Activated T-cell treated with anti-CD3 and anti-CD28 coated beads, Interleukin-2, amount 50 U/mL, for 1 hour (primary cell): Measurements from ENCODE around the gene CNOT1.
"Not testable (repeated sequence)": the region's sequence is repeated elsewhere in the genome, so short reads cannot be mapped to it uniquely, and the experiment has no call there.

Experiments
- DNase-seq: peaks from one replicate; pipeline ENCODE4 v3.0.0-alpha.2; 2020

CNOT1 gene

GRCh38 chr16:58577141-58577540 is 52.5 kb downstream of the CNOT1 start:
- no peak for DNase-seq

DNA sequence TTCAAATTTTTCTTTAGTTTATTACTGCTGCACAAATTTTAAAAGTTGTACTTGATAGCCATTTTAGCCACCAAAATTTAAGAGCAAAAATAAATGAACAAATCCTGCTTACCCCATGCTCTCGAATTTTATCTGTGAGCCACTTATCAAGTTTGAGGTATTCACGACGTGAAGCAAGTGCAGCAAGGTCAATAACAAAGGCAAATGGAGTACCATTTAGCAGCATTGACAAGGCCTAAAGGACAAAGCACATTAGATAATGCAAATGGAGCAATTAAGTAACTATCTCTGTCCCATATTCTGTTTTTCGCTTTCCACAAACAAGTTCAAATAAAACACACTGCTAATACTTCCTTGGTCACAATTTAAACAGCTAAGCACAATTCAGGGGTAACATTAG is 54.7 kb downstream of the CNOT1 start:
- DNase-seq: no peak

DNA sequence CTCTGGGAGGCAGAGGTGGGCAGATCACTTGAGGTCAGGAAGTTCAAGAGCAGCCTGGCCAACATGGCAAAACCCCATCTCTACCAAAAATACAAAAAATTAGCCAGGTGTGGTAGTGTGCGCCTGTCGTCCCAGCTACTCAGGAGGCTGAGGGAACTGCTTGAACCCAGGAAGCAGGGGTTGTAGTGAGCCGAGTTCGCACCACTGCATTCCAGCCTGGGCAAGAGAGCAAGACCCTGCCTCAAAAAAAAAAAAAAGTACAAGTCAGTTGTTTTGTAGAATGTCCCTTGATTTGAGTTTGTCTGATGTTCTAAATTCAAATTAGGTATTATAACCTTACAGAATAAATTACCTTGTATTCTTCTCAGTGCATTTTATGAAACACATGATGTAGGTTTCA is 63.9 kb downstream of the CNOT1 start:
- DNase-seq: not testable (repeated sequence)

GRCh38 chr16:58563775-58564174 is 65.9 kb downstream of the CNOT1 start:
- no peak for DNase-seq

GRCh38 chr16:58563235-58563634 is 66.4 kb downstream of the CNOT1 start:
- DNase-seq: no peak

DNA sequence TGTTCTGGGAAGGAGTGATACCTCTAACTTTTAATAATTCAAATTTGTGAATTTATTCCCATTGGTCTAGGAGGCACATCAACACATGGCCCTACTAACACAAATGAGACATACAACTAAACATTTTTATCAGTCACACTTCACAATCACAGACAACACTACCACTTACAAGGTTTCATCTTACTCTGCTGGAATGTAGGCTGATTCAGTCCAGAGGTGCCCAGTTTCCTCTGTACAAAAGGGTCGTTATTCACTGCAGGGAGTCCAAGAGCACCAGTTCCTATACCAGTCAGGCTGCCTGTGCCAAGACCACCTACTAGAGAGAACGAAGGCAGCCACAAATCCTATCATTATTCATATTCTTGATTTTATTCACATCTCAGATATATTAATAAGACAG is 72.9 kb downstream of the CNOT1 start:
- no peak for DNase-seq

DNA sequence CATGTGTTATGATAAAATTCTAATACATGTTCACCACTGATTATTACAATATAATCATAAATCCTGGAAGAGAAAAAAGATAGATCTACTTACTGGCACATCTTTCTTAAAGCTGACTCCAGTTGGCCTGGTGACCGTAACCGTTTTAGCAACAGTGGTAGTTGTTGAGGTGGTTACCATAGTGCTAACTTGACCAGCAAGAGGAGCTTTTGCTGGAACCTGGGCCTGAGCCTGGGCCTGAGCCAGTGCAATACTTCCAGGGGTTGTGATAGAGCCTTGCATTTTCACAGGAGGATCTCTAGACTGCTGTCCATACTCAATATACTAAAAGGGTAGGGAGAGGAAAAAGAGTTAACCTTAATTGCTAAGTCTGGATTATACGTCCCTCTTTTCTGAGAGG is 78.1 kb downstream of the CNOT1 start:
- no peak for DNase-seq

DNA sequence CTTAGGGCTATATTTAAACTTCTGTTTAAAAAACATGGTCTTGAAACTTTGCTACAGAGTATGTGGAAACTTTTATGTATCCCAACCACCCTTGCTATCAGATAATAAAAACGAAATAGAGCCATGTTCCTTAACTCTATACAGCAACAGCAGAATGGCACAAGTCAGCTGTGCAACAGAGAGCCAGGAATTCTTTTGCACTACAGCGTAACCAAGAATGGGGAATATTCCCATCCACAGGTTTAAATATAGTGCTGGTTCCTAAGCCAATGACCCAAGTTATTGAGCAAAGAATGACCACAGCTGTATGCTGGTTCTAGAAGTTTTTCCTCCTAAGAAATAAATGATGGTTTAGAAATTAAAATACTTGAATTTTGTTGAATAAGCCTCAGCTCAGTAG is 81.2 kb downstream of the CNOT1 start:
- no peak for DNase-seq

DNA sequence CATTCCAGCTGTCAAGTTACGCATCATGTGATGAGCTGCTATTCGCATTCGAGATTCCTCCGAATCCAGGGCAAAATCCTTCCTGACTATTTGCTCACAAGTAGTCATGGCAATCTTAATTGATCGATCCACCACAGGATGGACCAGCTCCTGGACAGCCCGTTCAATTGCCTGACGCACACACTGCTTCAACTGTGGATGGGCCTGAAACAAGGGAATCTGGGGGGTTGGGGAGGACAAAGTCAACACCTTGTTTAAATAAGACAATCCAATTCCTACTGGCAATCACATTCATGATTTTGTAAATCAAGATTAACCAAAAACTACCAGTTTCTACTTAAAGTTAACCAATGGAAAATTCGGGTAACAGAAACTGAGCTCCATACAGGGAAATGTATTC is 85.9 kb downstream of the CNOT1 start:
- no peak for DNase-seq

- no peak for DNase-seq
Measured at GRCh38 chr16:58542291-58542690, 87.3 kb downstream of the CNOT1 start.

GRCh38 chr16:58541711-58542110 is 87.9 kb downstream of the CNOT1 start:
- DNase-seq: no peak

- DNase-seq: no peak
Measured at GRCh38 chr16:58537124-58537906, 92.3 kb downstream of the CNOT1 start.

DNA sequence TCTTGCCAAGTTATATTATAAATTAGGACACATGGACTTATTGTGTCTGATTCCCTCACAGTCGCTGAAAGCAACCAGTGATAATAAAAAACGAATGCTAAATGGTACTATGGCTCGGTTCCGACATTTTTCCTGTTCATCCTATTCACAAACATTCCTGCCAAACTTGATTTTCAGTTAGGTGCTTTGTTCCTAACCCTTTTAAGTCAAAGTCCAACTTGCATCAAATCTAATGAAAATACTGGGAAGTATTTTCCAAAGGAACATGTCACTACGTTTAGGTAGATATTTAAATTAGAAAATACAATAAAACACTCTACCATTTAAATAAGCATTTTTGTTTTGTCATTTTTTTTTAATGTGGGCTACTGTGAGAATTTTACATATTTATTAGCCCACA is 93.3 kb downstream of the CNOT1 start:
- DNase-seq: no peak

GRCh38 chr16:58535100-58535499 is 94.5 kb downstream of the CNOT1 start:
- no peak for DNase-seq

DNA sequence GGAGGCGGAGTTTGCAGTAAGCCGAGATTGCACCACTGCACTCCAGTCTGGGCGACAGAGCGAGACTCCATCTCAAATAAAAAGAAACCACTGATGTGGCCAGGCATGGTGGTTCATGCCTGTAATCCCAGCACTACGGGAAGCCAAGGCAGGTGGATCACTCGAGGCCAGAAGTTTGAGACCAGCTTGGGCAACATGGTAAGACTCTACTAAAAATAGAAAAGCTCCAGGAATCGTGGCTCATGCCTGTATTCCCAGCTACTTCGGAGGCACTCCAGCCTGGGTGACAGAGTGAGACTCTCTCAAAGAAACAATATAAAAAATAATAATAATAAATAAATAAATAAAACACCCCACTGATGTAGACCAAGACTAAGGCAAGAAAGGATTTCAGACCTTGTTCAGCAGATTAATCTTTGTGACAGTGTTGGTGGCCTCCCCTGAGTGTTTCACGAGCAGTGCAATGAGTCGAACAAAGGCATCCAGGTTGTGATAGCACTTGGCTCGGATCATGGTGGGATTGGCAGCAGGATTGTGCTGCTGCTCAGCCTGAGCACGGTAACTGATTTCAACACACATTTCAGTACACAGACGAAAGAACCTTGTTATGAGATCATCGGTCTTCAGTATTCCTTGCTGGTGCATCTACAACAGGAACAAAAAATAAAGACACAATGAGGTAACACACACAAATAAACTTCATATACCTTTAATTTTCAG is 95.7 kb downstream of the CNOT1 start:
- DNase-seq: no peak

- no peak for DNase-seq
Measured at GRCh38 chr16:58532414-58532813, 97.2 kb downstream of the CNOT1 start.

- DNase-seq: no peak
Measured at GRCh38 chr16:58530179-58530578, 99.4 kb downstream of the CNOT1 start.

DNA sequence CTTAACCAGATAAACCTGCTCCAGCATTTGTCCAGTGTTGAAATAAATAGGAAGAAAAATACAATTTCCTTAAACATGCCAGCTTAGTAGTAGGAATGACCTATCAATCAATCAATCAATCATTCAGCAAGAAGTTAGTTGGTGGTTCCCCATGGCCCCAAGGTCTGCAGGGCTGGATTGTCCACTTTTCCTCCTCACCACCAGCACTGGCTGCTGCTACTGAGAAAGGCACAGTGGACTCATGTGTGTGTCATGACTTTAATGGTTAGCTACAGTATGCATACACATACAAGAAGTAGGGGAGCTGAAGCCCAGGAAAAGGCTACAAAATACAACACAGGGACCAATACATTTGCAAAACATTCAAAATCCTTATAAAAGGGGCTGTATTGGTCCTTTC is 109.9 kb downstream of the CNOT1 start:
- DNase-seq: no peak

DNA sequence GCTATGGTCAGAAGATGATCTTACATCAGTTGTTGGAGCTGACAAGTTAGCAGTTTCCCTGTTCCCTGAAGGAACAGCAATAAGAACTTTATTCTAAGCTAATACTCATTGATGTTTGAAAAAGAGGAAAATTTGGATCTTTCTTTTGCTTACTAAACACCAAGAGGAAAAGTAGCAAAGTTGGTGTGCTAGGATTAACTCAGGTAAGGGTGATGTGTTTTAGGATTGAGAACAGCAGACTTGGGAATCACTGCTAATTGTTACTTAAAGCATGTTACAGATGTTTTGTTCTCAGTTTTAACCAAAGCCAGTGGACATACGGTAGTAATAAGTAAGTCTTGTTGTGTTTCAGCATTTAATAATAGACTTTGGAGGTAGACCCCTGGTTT is 110.7 kb downstream of the CNOT1 start:
- no peak for DNase-seq

DNA sequence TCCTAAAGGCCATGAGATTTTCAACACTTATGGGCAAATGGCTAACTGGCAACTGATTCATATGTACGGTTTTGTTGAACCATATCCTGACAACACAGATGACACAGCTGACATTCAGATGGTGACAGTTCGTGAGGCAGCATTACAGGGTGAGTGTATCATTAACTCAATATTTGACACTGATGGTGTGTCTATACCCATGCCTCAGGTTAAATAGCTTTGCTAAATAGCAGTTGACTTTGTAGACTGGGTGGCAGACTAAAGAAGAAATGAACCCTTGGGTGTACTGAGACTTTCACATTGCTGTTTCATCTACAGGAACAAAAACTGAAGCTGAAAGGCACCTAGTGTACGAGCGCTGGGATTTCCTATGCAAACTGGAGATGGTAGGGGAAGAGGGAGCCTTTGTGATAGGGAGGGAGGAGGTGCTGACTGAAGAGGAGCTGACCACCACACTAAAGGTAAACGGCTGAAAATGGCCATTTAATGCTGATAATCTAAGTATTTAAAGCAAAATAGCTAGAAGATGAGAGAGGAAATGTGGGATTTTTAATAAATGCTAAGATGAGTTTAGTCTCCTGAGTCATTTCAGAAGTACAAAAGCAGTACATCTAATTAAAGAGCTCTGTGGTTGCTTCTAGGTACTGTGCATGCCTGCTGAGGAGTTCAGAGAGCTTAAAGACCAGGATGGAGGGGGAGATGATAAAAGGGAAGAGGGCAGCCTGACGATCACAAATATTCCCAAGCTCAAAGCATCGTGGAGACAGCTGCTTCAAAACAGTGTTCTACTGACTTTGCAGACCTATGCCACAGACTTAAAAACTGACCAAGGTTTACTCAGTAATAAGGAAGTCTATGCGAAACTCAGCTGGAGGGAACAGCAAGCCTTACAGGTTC is 111.3 kb downstream of the CNOT1 start:
- no peak for DNase-seq

GRCh38 chr16:58516768-58517107 is 112.9 kb downstream of the CNOT1 start:
- no peak for DNase-seq

GRCh38 chr16:58515871-58516767 is 113.5 kb downstream of the CNOT1 start:
- DNase-seq: peak; percentile 66
